COR-L47 (cell line): ENCODE measurements around the gene FARP2.

Source experiments
- DNase-seq: peaks from one replicate; lab custom pipeline; 2025; lab: John Stamatoyannopoulos, UW

FARP2 gene

DNA sequence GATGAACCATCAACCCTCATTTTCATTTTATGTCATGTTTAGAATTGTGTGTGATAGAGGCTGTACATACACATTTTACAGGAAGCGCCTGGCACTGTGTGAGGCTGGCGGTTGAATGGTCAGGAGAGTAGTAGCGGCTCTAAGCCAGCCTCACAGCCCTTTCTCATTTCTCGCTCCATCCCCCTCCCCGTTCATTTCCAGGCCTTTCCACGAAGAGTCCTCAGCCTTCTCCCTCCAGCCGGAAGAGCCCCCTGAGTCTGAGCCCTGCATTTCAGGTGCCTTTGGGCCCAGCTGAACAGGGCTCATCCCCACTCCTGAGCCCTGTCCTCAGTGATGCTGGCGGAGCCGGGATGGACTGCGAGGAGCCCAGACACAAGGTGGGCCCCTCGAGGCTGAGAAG, 100.5 kb downstream of the FARP2 start:
- no peak for DNase-seq

DNA sequence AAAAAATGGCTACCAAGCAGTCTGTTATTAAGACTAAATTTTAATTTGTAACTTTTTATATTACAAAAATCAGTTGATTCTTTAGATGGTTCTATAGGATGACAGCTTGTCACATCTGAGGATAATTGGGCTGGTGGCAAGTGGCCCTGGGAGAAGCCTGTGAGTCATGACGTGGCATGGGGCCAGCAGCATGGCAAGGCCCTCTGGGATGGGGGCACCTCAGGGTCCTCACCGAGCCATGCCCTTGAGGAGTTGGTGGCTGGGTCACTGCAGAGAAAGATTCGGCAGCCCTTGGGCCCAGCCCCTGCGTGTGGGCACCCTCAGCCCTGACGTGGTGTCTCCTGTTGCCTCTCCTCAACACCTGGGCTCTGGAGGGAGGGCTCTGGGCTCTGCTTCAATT, 102.6 kb downstream of the FARP2 start:
- DNase-seq: no peak

GRCh38 chr2:241459520-241459919, 103.4 kb downstream of the FARP2 start:
- no peak for DNase-seq

DNA sequence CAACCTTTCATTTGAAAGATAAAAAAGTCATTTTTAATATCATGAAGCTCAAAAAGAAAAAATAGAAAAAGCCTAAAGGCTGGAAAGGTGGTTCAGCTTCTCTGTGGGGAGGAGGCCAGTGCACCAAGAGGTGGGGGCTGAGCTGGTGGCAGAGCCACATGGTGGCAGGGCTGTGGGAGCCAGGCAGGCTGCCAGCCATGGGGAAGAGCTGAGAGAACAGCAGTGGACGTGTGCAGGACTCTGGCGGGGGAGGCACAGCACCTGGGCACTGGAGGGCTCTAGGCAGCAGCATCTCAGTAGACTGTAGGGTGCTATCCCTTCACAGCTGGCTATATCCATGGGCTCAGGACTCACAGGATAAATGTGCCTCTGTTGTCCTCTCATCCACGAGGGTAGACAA, 104.5 kb downstream of the FARP2 start:
- DNase-seq: no peak

GRCh38 chr2:241461693-241462677, 105.9 kb downstream of the FARP2 start:
- DNase-seq: no peak

GRCh38 chr2:241463276-241464135, 107.4 kb downstream of the FARP2 start:
- no peak for DNase-seq

- DNase-seq: no peak
These were observed 109.5 kb downstream of the FARP2 start for GRCh38 chr2:241465543-241465942.

GRCh38 chr2:241466230-241466629, 110.1 kb downstream of the FARP2 start:
- no peak for DNase-seq

GRCh38 chr2:241467777-241468475, 111.8 kb downstream of the FARP2 start:
- no peak for DNase-seq

DNA sequence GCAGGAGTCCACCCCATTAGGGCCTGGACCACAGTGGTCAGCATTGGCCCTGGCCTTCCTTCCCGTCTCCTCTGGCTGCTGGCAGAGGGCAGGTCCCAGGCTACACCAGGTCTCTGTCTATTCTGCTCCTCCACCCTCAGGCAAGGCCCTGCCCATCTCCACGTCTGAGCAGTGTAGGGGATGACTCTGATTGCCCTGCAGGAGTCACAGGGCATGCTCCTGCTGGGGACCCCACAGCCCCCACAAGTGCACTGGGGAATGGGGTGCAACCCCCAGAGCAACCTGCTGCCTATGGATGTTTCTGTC, 112.3 kb downstream of the FARP2 start:
- no peak for DNase-seq

DNA sequence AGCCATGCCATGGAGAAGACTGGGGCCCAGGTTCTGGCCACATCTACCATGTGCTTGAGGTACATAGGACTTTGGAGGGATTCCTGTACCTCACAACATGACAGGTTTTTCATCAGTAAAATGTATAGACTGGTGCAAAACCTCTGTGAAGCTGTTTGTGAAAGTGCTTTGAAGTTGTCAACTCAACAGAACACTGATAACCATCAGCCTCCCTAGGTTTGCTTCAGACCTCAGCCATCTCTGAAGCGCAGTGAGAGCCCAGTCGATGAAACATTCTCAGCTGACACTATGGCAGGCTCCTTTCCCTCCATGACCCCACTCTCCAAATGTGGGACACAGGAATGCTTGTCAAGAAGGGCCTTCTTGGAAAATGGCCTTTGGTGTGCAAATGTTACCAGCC, 113.7 kb downstream of the FARP2 start:
- DNase-seq: no peak

DNA sequence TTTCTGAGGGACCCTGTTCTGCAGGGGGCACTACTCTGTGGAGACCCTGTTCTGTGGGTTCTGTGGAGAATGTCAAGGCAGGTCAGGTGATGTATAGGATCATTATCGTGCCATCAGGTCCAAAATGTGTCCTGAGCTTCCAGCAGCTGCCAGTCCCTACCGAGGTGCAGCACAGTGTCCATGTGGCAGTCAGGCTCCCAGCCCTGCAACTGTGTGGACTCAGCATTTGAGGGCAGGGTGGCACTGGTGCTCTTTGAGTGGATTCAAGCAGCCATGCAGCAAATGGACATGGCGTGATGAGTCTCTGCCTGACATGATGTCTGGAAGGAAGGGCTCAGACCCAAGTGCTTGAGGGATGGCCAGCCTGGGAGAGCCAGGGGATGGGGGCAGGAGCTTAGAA, 117.3 kb downstream of the FARP2 start:
- no peak for DNase-seq

DNA sequence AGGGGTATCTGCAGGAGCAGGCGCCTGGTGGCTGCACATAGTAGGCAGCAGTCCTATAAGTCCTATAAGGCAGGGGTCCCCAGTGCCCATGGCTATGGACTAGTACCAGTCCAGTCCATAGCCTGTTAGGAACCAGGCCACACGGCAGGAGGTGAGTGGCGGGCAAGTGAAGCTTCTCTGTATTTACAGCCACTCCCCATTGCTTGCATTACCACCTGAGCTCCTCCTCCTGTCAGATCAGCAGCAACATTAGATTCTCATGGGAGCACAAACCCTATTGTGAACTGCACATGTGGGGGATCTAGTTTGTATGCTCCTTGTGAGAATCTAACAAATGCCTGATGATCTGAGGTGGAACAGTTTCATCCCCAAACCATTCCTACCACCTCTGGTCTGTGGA, 119.2 kb downstream of the FARP2 start:
- no peak for DNase-seq

DNA sequence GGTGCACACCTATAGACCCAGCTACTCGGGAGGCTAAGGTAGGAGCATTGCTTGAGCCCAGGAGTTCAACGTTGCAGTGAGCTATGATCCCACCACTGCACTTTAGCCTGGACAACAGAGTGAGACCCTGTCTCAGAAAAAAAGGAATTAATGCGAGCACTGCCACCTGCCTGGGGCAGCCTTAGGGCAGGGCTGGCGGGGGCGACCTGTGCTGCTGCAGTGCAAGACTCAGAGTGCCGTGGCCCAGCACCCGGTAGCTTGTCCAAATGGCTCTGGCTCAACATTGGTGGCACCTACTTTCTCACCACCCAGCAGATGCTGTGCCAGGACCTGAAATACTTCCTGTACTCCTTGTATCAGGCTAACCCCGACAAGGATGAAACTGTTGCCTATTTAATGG, 122.1 kb downstream of the FARP2 start:
- no peak for DNase-seq

DNA sequence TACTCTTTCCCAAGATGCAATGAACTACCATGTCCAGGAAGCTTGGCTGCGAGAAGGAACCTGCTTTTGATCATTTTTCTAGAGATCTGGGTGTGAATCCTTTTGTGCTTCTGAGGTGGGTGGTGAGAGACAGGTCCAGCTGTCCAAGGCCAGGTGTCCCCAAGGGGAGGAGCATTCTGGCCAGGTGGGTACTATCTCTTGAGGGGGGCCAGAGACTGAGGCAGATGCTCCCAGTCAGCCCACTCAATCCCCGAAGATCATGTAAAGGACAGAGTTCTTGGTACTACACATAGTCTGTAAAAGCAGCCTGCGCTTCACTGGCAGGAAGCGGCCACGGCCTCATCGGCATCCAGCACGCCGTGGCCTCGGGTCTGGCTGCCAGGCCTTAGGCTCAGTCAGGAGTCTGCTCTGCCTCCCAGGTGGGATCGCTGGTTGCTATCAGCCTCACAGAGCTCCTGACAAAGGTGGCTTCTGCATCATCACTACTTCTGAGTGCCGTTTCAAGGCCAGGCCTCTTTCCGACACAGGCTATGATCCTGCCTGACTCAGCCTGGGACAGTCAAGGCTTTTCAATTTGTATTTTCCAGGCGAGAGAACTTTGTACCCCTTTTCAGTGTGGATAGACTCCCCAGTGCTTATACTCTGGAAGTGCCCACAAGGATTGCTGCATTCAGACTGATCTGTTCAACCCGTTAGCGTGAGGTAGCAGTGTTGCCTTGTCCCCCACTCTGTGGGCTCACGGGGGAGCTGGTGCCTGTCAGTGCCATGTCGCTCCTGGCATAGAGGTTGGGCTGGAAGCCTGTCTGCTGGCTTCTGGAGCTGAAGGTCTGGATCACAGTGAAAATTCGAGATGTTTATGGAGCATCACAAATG, 123.2 kb downstream of the FARP2 start:
- no peak for DNase-seq

GRCh38 chr2:241481687-241482086, 125.6 kb downstream of the FARP2 start:
- DNase-seq: no peak

DNA sequence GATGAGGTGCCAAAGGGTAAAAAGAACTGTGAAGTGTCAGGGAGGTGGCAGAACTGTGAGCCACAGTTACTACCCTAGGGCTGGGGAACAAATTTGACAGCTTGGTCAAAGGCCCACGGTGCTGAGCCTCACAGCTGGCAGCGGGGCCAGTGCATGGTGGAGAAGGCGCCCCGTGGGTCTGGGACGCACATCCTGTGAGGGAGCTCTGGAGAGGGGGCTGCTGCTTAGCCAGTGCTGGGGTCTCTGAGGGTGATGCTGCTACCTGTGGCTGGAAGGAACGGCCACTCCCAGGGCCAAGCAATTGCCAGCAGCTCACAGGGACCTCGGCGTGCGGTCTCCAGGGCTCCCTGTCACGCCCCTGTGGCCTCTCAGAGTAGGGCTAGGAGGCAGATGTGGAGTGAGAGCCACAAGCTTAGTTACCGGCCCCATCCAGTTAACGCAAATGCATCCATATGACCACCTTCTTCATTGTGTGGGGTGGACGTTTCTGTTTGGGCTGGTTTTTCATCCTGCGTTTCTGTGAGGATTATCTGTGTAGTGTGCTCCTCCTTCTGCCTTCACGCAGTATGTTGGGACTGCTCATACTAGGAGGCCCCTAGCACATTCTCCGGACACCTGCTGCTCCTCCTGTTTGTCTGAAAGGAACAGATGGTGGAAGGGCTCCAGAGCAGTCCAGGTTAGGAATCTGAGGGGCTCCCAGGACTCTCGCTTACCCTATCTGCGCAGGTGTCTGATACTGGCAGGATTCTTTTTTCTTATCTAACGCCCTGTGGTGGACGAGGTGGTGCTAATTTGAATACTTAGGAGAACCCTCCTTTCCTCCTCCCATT, 126.3 kb downstream of the FARP2 start:
- DNase-seq: no peak

- no peak for DNase-seq
These were observed 127.2 kb downstream of the FARP2 start for GRCh38 chr2:241483305-241483704.

- DNase-seq: no peak
These were observed 129.3 kb downstream of the FARP2 start for GRCh38 chr2:241485172-241485911.

DNA sequence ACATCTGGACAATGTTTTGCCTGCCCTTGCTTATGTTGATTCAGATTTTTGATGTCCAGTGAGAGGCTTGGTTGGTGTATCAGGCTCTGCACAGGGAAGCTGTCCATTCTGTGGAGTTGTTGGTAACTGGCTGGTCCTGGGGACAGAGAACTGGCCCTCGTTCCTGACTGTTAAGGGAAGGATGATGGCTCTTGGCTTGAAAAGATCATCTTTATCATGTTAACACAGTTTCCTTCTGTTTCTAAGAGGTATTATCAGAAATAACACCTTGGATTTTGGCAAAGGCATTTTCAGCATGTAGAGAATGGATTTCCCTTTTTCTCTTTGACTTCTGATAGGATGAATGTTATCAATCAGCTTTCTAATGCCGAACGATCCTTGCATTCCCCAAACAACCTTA, 133.0 kb downstream of the FARP2 start:
- DNase-seq: no peak
